ENCODE measurements around the gene CCSER1. TPM values are rescaled to one million over a fixed set of nuclear protein-coding genes. Genes with fewer than 3 reads are reported as not detected.

CCSER1 gene
- total RNA-seq, 1 donor from 2014 or later: 8.4 TPM

DNA sequence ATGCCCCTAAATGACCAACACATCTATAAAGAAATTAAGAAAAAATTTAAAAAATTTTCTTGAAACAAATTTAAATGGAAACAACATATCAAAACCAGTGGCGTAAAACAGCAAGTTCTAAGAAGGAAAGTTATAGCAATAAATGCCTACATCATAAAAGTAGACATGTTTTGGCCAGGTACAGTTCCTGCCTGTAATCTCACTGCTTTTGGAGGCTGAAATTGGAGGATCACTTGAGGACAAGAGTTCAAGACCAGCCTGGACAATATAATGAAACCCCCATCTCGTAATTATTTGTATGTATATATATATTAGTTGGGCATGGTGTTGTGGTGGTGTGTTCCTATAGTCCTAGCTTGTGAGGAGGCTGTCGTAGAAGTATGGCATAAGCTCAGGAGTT lies 1504.1 kb downstream of the CCSER1 start:
- TF ChIP-seq, protein P1, sequence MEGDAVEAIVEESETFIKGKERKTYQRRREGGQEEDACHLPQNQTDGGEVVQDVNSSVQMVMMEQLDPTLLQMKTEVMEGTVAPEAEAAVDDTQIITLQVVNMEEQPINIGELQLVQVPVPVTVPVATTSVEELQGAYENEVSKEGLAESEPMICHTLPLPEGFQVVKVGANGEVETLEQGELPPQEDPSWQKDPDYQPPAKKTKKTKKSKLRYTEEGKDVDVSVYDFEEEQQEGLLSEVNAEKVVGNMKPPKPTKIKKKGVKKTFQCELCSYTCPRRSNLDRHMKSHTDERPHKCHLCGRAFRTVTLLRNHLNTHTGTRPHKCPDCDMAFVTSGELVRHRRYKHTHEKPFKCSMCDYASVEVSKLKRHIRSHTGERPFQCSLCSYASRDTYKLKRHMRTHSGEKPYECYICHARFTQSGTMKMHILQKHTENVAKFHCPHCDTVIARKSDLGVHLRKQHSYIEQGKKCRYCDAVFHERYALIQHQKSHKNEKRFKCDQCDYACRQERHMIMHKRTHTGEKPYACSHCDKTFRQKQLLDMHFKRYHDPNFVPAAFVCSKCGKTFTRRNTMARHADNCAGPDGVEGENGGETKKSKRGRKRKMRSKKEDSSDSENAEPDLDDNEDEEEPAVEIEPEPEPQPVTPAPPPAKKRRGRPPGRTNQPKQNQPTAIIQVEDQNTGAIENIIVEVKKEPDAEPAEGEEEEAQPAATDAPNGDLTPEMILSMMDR (IDR thresholded peaks at IDR 0.05): no peak

GRCh38 chr4:91636083-91636482 lies 1508.9 kb downstream of the CCSER1 start:
- H3K9me3 ChIP-seq: no peaks in the 10 kb centered on the region
- TF ChIP-seq, protein P1 (IDR thresholded peaks at IDR 0.05): no peak
- intact Hi-C loops (cut with DNase I): no loop called here
- no peaks in the 10 kb centered on the region for H3K4me1 ChIP-seq
- H3K27me3 ChIP-seq (ENCODE audit: low read depth): no peaks in the 10 kb centered on the region
- no peak overlapping the region for H3K27ac ChIP-seq
- ATAC-seq: no peak
- no peak overlapping the region for H3K4me3 ChIP-seq
- DNase-seq: no peak
- H3K36me3 ChIP-seq: no peaks in the 10 kb centered on the region

More for the DNA sequence above, 1504.1 kb downstream of the CCSER1 start:
- ATAC-seq: no peak
- Histone ChIP-seq H3K36me3 (no peaks in the 10 kb centered on the region), H3K27ac (no peak overlapping the region), H3K4me1 (no peaks in the 10 kb centered on the region), H3K27me3 (ENCODE audit: low read depth) (no peaks in the 10 kb centered on the region), H3K9me3 (no peaks in the 10 kb centered on the region), H3K4me3 (no peak overlapping the region)
- intact Hi-C loops (cut with DNase I): no loop called here
- no peak for DNase-seq

Other genes starting within 250 kb of the CCSER1 start
- gene MMRN1, start 232.5 kb upstream of the CCSER1 start, total RNA-seq: 42.6 TPM